HL-60/S4 treated with retinoic acid at 250 ng/mL for 4 days and 3 days (cell line): Measurements from ENCODE around the gene FASN.

Experiments
- in situ Hi-C: fragments of 300-500 bp; cut with MboI; formaldehyde crosslinking; loops from 2 replicates; pipeline ENCODE4 v1.7.0; 2022; ENCODE audit warnings: low sequenced_read_pairs

FASN gene

GRCh38 chr17:82047914-82048570, 50.0 kb downstream of the FASN start:
- in situ Hi-C loops = loop anchor here (25.0 kb wide), 1 partner anchor 114 kb away; no protein-coding TSS in a partner anchor

- in situ Hi-C loops = loop anchor here (25.0 kb wide), 1 partner anchor 115 kb away; no protein-coding TSS in a partner anchor
These were observed 50.7 kb downstream of the FASN start for GRCh38 chr17:82047379-82047778.

- in situ Hi-C loops = loop anchor here (25.0 kb wide), 1 partner anchor 115 kb away; no protein-coding TSS in a partner anchor
These were observed 51.1 kb downstream of the FASN start for GRCh38 chr17:82046903-82047302.

DNA sequence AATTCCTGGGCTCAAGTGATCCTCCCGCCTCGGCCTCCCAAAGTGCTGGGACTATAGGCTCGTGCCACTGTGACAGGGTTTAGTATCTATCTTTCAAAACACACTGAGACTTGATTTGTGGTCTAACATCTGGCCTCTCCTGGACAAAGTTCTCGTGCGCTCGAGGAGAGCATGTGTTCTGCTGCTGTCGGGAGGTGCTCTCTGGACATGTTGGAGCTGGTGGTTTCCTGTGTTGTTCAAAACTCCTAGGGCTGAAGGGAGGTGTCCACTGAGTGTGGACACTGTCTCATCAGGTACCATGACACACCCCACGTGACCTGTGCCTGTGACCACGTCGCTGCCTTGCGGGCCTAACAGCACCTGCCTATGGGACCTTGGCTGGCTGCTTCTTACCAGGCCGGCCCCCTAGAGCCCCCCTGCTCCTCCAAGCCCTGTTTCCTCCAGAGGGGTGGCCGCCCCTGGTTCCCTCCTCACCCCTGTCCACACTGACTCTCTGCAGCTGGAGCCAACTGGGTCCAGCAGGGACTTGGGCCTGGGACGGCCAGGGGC, 52.0 kb downstream of the FASN start:
- in situ Hi-C loops = loop anchor here (25.0 kb wide), 1 partner anchor 116 kb away; no protein-coding TSS in a partner anchor

DNA sequence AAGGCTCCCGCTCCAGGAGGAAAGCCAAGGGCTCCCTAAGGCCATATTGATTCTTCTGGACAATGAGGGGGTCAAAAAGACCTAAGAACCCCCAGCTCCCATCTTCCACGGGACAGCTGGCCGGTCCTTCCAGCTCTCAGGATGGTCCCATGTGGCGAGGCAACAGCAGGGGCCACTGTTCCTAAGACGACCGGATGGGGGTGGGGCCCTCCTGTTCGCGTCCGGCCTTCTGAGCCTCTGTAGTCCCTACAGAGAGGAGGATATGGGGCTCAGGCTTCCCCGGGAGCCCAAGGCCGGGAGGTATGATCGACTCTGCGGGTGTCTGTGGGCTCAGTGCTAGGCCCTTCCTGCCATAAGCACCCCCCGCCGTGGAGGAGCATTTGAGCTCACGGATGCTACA, 54.5 kb downstream of the FASN start:
- in situ Hi-C loops = loop anchor here (25.0 kb wide), 1 partner anchor 119 kb away; no protein-coding TSS in a partner anchor

DNA sequence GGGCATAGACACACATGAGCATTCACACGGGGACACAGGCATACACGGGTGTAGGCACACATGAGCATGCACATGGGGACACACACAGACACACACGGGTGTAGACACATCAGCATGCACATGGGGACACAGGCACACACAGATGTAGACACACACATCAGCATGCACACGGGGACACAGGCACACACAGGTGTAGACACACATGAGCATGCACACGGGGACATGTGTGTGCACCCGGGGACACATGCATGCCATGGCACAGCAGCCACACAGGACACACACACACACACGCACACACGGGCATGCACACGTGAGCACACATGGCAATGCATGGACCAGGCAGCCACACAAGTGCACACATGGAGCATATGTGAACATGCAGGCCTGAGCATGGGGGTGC, 55.4 kb downstream of the FASN start:
- in situ Hi-C loops = loop anchor here (25.0 kb wide), 1 partner anchor 120 kb away; no protein-coding TSS in a partner anchor

- in situ Hi-C loops = loop anchor here (25.0 kb wide), 1 partner anchor 121 kb away; no protein-coding TSS in a partner anchor
These were observed 56.8 kb downstream of the FASN start for GRCh38 chr17:82041144-82041814.

DNA sequence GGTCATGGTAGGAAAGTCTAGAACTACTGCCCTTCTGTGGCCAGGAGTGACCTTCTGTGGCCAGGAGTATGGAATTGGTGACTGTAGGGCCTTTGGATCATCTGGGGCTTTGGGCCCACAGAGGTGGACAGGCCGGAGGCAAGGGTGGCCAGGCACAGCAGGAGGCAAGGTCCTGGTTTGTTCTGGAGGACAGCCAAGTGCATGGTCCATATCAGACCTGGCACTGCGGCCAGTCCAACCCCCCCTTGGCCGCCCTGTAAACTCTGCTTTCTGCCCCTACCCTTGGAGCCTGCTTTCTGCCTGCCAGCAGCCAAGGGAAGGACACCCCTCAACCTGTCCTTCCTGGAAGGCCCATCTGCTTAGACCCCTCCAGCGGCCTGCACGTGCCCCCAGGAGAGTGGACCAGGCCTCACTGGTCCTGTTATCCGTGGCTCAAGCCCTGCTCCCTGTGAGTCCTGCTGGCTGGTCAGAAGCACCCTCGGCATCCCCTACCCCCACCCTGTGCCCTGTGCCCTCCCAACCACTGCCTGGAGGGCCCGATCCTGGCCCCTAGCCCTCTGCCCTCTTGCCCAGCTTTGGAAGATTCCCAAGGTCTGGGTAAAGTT, 58.2 kb downstream of the FASN start:
- in situ Hi-C loops = loop anchor here (25.0 kb wide), 1 partner anchor 123 kb away; no protein-coding TSS in a partner anchor

GRCh38 chr17:82038796-82039409, 59.1 kb downstream of the FASN start:
- in situ Hi-C loops = loop anchor here (25.0 kb wide), 1 partner anchor 123 kb away; no protein-coding TSS in a partner anchor

- in situ Hi-C loops = loop anchor here (25.0 kb wide), 1 partner anchor 124 kb away; no protein-coding TSS in a partner anchor
These were observed 60.2 kb downstream of the FASN start for GRCh38 chr17:82037889-82038195.

- in situ Hi-C loops = loop anchor here (25.0 kb wide), 1 partner anchor 125 kb away; no protein-coding TSS in a partner anchor
These were observed 60.7 kb downstream of the FASN start, which contains the start of gene DCXR for GRCh38 chr17:82037092-82037888. Gene DCXR, minus strand, starts transcription at chr17:82037697. Its CDS starts 15 bp downstream, at chr17:82037682.

- in situ Hi-C loops = loop anchor here (25.0 kb wide), 1 partner anchor 126 kb away; no protein-coding TSS in a partner anchor
These were observed 61.4 kb downstream of the FASN start for GRCh38 chr17:82036634-82037091.

DNA sequence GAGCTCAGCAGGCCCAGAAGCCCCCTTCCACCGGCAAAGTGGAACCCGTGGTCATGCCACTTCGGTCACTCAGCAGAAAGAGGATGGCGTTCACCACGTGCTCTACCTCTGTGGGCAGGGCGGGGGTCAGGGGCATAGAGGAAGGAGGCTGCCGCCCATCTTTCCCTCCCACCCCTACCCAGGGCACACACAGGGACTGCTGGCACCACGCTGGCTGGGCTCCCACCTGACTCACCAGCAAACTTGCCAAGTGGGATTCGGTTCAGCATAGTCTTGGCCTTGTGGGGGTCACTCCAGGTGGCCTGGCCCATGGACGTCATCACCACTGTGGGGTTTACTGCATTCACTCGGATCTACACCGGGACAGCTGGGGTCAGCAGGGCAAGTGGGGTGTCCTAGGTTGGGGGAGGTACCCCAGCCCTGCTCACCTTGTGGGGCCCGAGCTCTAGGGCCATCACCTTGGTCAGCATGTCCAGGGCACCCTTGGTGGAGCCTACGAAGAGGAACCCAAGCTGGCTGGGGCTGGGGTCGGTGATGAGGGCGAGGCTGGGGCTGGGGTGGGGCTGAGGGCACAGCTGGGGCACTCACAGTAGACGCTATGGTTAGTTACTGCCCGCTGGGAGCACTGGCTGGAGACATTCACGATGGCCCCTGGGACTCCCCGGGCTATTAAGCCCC, 61.9 kb downstream of the FASN start:
- in situ Hi-C loops = loop anchor here (25.0 kb wide), 1 partner anchor 126 kb away; no protein-coding TSS in a partner anchor

DNA sequence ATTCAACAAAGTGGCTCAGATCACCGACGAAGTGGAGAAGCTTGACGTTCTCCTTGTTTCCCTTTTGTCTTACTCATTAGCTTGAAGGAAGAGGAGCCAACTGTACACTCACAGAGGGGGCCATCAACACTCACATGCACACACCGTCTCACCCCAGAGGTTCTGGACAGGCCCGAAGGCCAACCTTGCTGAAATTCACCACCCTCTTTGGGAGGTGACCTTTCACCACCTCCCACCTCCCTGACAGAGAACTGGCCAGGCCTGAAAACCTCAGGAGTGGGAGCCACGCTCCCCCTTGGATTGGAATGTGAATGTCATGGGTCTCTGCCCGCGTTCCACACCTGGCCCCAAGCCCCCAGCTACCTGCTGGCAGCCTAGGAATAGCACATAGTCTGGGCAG, 62.5 kb downstream of the FASN start:
- in situ Hi-C loops = loop anchor here (25.0 kb wide), 1 partner anchor 127 kb away; no protein-coding TSS in a partner anchor

GRCh38 chr17:82034371-82035011, 63.5 kb downstream of the FASN start:
- in situ Hi-C loops = loop anchor here (25.0 kb wide), 1 partner anchor 128 kb away; no protein-coding TSS in a partner anchor

DNA sequence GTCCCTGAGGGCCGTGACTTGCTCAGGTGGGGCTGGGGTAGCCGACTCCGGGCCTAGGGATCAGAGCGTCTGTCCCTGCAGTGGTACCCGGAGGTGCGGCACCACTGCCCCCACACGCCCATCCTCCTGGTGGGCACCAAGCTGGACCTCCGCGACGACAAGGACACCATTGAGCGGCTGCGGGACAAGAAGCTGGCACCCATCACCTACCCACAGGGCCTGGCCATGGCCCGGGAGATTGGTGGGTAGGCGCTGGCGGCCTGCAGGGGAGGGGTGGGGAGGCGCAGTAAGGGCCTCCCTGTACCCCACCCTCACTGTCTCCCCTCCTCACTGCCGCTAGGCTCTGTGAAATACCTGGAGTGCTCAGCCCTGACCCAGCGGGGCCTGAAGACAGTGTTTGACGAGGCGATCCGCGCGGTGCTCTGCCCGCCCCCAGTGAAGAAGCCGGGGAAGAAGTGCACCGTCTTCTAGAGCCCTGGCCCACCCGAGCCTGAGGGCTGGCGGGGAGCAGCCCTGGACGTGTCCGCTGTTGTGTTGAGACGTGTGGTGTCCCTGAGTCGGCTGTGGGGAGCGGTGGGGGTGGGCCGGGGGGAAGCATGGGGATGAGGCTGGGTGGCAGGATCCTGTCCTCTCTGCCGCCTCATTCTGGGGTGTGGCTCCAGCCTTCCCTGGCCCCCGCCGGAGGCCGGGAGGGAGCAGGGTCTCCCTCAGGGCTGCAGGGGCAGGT, 64.5 kb downstream of the FASN start:
- in situ Hi-C loops = loop anchor here (25.0 kb wide), 1 partner anchor 129 kb away; no protein-coding TSS in a partner anchor

GRCh38 chr17:82031885-82032627, 66.0 kb downstream of the FASN start:
- in situ Hi-C loops = loop anchor here (25.0 kb wide), 1 partner anchor 130 kb away; no protein-coding TSS in a partner anchor
